NCI-H82 (cell line): Measurements from ENCODE around the gene CTDP1.

ENCODE experiments used
- DNase-seq: peaks from one replicate; lab custom pipeline; 2025; lab: John Stamatoyannopoulos, UW

The CTDP1 gene

GRCh38 chr18:79784965-79785770 lies 105.6 kb downstream of the CTDP1 start:
- DNase-seq, result no peak

GRCh38 chr18:79785831-79786230 lies 106.2 kb downstream of the CTDP1 start:
- DNase-seq, result no peak

- DNase-seq, result no peak
Measured at GRCh38 chr18:79786304-79786703, 106.7 kb downstream of the CTDP1 start.

GRCh38 chr18:79786786-79787526 lies 107.4 kb downstream of the CTDP1 start:
- DNase-seq, result no peak

- no peak for DNase-seq
Measured at GRCh38 chr18:79787527-79787864, 107.9 kb downstream of the CTDP1 start.

GRCh38 chr18:79787865-79788733 lies 108.5 kb downstream of the CTDP1 start:
- no peak for DNase-seq

- DNase-seq, result no peak
Measured at GRCh38 chr18:79788734-79789085, 109.1 kb downstream of the CTDP1 start.

GRCh38 chr18:79789091-79789891 lies 109.7 kb downstream of the CTDP1 start:
- DNase-seq, result no peak

GRCh38 chr18:79789901-79790890 lies 110.6 kb downstream of the CTDP1 start:
- DNase-seq, result no peak

- DNase-seq, result no peak
Measured at GRCh38 chr18:79790996-79791972, 111.7 kb downstream of the CTDP1 start.

GRCh38 chr18:79792096-79792987 lies 112.7 kb downstream of the CTDP1 start:
- no peak for DNase-seq

GRCh38 chr18:79792988-79793355 lies 113.4 kb downstream of the CTDP1 start:
- DNase-seq, result no peak

GRCh38 chr18:79794846-79795245 lies 115.2 kb downstream of the CTDP1 start:
- no peak for DNase-seq

GRCh38 chr18:79795446-79795845 lies 115.8 kb downstream of the CTDP1 start:
- DNase-seq, result no peak

- no peak for DNase-seq
Measured at GRCh38 chr18:79796016-79796415, 116.4 kb downstream of the CTDP1 start.

GRCh38 chr18:79796531-79797405 lies 117.2 kb downstream of the CTDP1 start:
- no peak for DNase-seq
